ENCODE measurements around the gene ING4. TPM values are rescaled to one million over a fixed set of nuclear protein-coding genes. Genes with fewer than 3 reads are reported as not detected.

ING4 gene
- total RNA-seq, 6 experiments from 2014 or later, result 19.7 to 26.8 (median 21.7) TPM

- H3K4me3 Mint-ChIP-seq, result no peak overlapping the region; the same call in 1 of the 2 replicates
- DNase-seq, result no peak
- H3K27ac Mint-ChIP-seq, result peak overlapping the region; percentile 70
- no peaks in the 10 kb centered on the region; the same call in 1 of the 2 replicates for H3K27me3 Mint-ChIP-seq (ENCODE audit: insufficient read depth)
- TF ChIP-seq, protein P1, sequence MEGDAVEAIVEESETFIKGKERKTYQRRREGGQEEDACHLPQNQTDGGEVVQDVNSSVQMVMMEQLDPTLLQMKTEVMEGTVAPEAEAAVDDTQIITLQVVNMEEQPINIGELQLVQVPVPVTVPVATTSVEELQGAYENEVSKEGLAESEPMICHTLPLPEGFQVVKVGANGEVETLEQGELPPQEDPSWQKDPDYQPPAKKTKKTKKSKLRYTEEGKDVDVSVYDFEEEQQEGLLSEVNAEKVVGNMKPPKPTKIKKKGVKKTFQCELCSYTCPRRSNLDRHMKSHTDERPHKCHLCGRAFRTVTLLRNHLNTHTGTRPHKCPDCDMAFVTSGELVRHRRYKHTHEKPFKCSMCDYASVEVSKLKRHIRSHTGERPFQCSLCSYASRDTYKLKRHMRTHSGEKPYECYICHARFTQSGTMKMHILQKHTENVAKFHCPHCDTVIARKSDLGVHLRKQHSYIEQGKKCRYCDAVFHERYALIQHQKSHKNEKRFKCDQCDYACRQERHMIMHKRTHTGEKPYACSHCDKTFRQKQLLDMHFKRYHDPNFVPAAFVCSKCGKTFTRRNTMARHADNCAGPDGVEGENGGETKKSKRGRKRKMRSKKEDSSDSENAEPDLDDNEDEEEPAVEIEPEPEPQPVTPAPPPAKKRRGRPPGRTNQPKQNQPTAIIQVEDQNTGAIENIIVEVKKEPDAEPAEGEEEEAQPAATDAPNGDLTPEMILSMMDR (IDR thresholded peaks at IDR 0.05), result no peak
- H3K9me3 Mint-ChIP-seq, result no peaks in the 10 kb centered on the region
- H3K4me1 Mint-ChIP-seq (ENCODE audit: low read depth), result peaks cover 39% of the 10 kb centered on the region
- H3K36me3 Mint-ChIP-seq (ENCODE audit: low read depth), result peaks cover 43% of the 10 kb centered on the region
Measured at GRCh38 chr12:6604259-6605029, 58.5 kb downstream of the ING4 start.

GRCh38 chr12:6603095-6603567, 59.8 kb downstream of the ING4 start:
- Mint-ChIP-seq H3K27ac (peak overlapping the region; percentile 29), H3K9me3 (no peaks in the 10 kb centered on the region), H3K36me3 (ENCODE audit: low read depth) (peaks cover 45% of the 10 kb centered on the region), H3K4me3 (peak overlapping the region; percentile 59; the same call in 1 of the 2 replicates), H3K4me1 (ENCODE audit: low read depth) (peaks cover 39% of the 10 kb centered on the region), H3K27me3 (ENCODE audit: insufficient read depth) (no peaks in the 10 kb centered on the region)
- TF ChIP-seq, protein P1 (IDR thresholded peaks at IDR 0.05), result no peak
- no peak for DNase-seq

DNA sequence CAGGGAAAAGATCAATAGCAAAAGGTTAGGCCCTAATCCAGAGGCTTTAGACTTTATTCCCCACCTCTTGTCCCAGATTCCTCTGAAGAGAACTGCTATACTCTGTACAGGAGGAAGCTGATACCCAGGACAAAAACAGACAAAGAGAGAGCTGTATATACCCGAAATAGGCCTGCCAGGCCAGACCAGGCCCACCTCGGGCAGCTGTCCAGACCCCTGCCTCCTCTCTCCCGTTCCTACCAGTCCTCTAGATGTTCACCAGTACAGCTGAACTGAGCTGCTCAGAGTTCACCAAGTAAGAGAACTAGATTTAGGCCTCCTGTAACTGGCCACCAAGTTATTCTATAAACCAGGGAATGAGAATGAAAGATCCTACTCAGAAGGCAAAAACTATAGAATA, 60.4 kb downstream of the ING4 start:
- H3K4me1 Mint-ChIP-seq (ENCODE audit: low read depth), result peaks cover 39% of the 10 kb centered on the region
- H3K9me3 Mint-ChIP-seq, result no peaks in the 10 kb centered on the region
- peak overlapping the region; percentile 2 for H3K27ac Mint-ChIP-seq
- H3K36me3 Mint-ChIP-seq (ENCODE audit: low read depth), result peaks cover 50% of the 10 kb centered on the region
- H3K27me3 Mint-ChIP-seq (ENCODE audit: insufficient read depth), result no peaks in the 10 kb centered on the region
- no peak for DNase-seq
- TF ChIP-seq, protein P1 (IDR thresholded peaks at IDR 0.05), result no peak
- no peak overlapping the region for H3K4me3 Mint-ChIP-seq

Other genes with a start within 250 kb of the ING4 start
- gene CD27, start 218.2 kb downstream of the ING4 start, total RNA-seq (2021; fragmentation: NEBNext Ultra II Directional; extraction: Animal tissue kit (Norgen Biotek cat#: 25700)), result under 1 TPM in 2 of 6 experiments, not detected in 4; 0.19 to 0.28 TPM
- gene TAPBPL, start 211.1 kb downstream of the ING4 start, total RNA-seq (2021; fragmentation: NEBNext Ultra II Directional; extraction: Animal tissue kit (Norgen Biotek cat#: 25700)), result 1 to 10 TPM; 4.3 to 8.2 (median 6.5) TPM
- gene VAMP1, start 192.4 kb downstream of the ING4 start, total RNA-seq (2021; fragmentation: NEBNext Ultra II Directional; extraction: Animal tissue kit (Norgen Biotek cat#: 25700)), result 10 to 100 TPM in 5 of 6 experiments, 1 to 10 TPM in 1; 8.6 to 13.0 (median 10.8) TPM
- gene MRPL51, start 169.9 kb downstream of the ING4 start, total RNA-seq (2021; fragmentation: NEBNext Ultra II Directional; extraction: Animal tissue kit (Norgen Biotek cat#: 25700)), result 100 to 1,000 TPM; 227 to 290 (median 257) TPM
- gene NCAPD2, start 169.0 kb downstream of the ING4 start, total RNA-seq (2021; fragmentation: NEBNext Ultra II Directional; extraction: Animal tissue kit (Norgen Biotek cat#: 25700)), result 10 to 100 TPM; 42.2 to 75.9 (median 65.4) TPM
- gene GAPDH, start 128.6 kb downstream of the ING4 start, total RNA-seq (2021; fragmentation: NEBNext Ultra II Directional; extraction: Animal tissue kit (Norgen Biotek cat#: 25700)), result 1,000 to 10,000 TPM; 6,263 to 7,539 (median 6,900) TPM
- 10 to 100 TPM; 25.9 to 35.6 (median 29.2) TPM for gene IFFO1, start 107.1 kb downstream of the ING4 start, total RNA-seq (2021; fragmentation: NEBNext Ultra II Directional; extraction: Animal tissue kit (Norgen Biotek cat#: 25700))
- gene NOP2, start 94.8 kb downstream of the ING4 start, total RNA-seq (2021; fragmentation: NEBNext Ultra II Directional; extraction: Animal tissue kit (Norgen Biotek cat#: 25700)), result 10 to 100 TPM; 39.5 to 60.5 (median 42.6) TPM
- 100 to 1,000 TPM; 167 to 193 (median 183) TPM for gene CHD4, start 55.7 kb downstream of the ING4 start, total RNA-seq (2021; fragmentation: NEBNext Ultra II Directional; extraction: Animal tissue kit (Norgen Biotek cat#: 25700))
- not detected for gene LPAR5, start 27.2 kb downstream of the ING4 start, total RNA-seq (2021; fragmentation: NEBNext Ultra II Directional; extraction: Animal tissue kit (Norgen Biotek cat#: 25700))
- gene ACRBP, start 15.7 kb downstream of the ING4 start, total RNA-seq (2021; fragmentation: NEBNext Ultra II Directional; extraction: Animal tissue kit (Norgen Biotek cat#: 25700)), result not detected
- 10 to 100 TPM; 32.8 to 43.9 (median 41.1) TPM for gene ZNF384, start 26.3 kb upstream of the ING4 start, total RNA-seq (2021; fragmentation: NEBNext Ultra II Directional; extraction: Animal tissue kit (Norgen Biotek cat#: 25700))
- gene PIANP, start 37.7 kb upstream of the ING4 start, total RNA-seq (2021; fragmentation: NEBNext Ultra II Directional; extraction: Animal tissue kit (Norgen Biotek cat#: 25700)), result 1 to 10 TPM; 2.6 to 4.6 (median 3.8) TPM
- gene COPS7A, start 60.9 kb upstream of the ING4 start, total RNA-seq (2021; fragmentation: NEBNext Ultra II Directional; extraction: Animal tissue kit (Norgen Biotek cat#: 25700)), result 100 to 1,000 TPM; 103 to 122 (median 108) TPM
- 100 to 1,000 TPM; 273 to 329 (median 298) TPM for gene MLF2, start 90.0 kb upstream of the ING4 start, total RNA-seq (2021; fragmentation: NEBNext Ultra II Directional; extraction: Animal tissue kit (Norgen Biotek cat#: 25700))
- gene PTMS, start 103.2 kb upstream of the ING4 start, total RNA-seq (2021; fragmentation: NEBNext Ultra II Directional; extraction: Animal tissue kit (Norgen Biotek cat#: 25700)), result 100 to 1,000 TPM; 423 to 607 (median 561) TPM
- under 1 TPM; 0.15 to 0.64 (median 0.50) TPM for gene LAG3, start 109.4 kb upstream of the ING4 start, total RNA-seq (2021; fragmentation: NEBNext Ultra II Directional; extraction: Animal tissue kit (Norgen Biotek cat#: 25700))
- under 1 TPM in 3 of 6 experiments, not detected in 3; 0.11 to 0.25 (median 0.11) TPM for gene CD4, start 126.4 kb upstream of the ING4 start, total RNA-seq (2021; fragmentation: NEBNext Ultra II Directional; extraction: Animal tissue kit (Norgen Biotek cat#: 25700))
- 1 to 10 TPM in 5 of 6 experiments, under 1 TPM in 1; 0.78 to 3.1 (median 2.6) TPM for gene GPR162, start 158.7 kb upstream of the ING4 start, total RNA-seq (2021; fragmentation: NEBNext Ultra II Directional; extraction: Animal tissue kit (Norgen Biotek cat#: 25700))
- 100 to 1,000 TPM in 4 of 6 experiments, 10 to 100 TPM in 2; 94.0 to 109 (median 103) TPM for gene P3H3, start 165.3 kb upstream of the ING4 start, total RNA-seq (2021; fragmentation: NEBNext Ultra II Directional; extraction: Animal tissue kit (Norgen Biotek cat#: 25700))
- 1 to 10 TPM; 4.3 to 7.2 (median 6.3) TPM for gene GNB3, start 177.8 kb upstream of the ING4 start, total RNA-seq (2021; fragmentation: NEBNext Ultra II Directional; extraction: Animal tissue kit (Norgen Biotek cat#: 25700))
- 10 to 100 TPM; 24.0 to 62.5 (median 56.3) TPM for gene CDCA3, start 188.2 kb upstream of the ING4 start, total RNA-seq (2021; fragmentation: NEBNext Ultra II Directional; extraction: Animal tissue kit (Norgen Biotek cat#: 25700))
- gene USP5, start 189.0 kb upstream of the ING4 start, total RNA-seq (2021; fragmentation: NEBNext Ultra II Directional; extraction: Animal tissue kit (Norgen Biotek cat#: 25700)), result 100 to 1,000 TPM; 149 to 211 (median 182) TPM
- gene TPI1, start 204.4 kb upstream of the ING4 start, total RNA-seq (2021; fragmentation: NEBNext Ultra II Directional; extraction: Animal tissue kit (Norgen Biotek cat#: 25700)), result 100 to 1,000 TPM; 853 to 931 (median 870) TPM
- 10 to 100 TPM; 12.1 to 13.9 (median 13.0) TPM for gene SPSB2, start 210.2 kb upstream of the ING4 start, total RNA-seq (2021; fragmentation: NEBNext Ultra II Directional; extraction: Animal tissue kit (Norgen Biotek cat#: 25700))
- gene LRRC23, start 241.7 kb upstream of the ING4 start, total RNA-seq (2021; fragmentation: NEBNext Ultra II Directional; extraction: Animal tissue kit (Norgen Biotek cat#: 25700)), result 1 to 10 TPM; 5.5 to 7.9 (median 6.6) TPM